Effector CD4-positive, alpha-beta T cell (primary cell): ENCODE results near the gene NANS.
"Not testable (repeated sequence)": the region's sequence is repeated elsewhere in the genome, so short reads cannot be mapped to it uniquely, and the experiment has no call there.

Source experiments
- DNase-seq: peaks from one replicate; pipeline ENCODE4 v3.0.0-alpha.2; 2020
- total RNA-seq: gene quantifications from one replicate; lab custom pipeline; 2026; lab: John Stamatoyannopoulos, UW

Gene NANS, protein sequence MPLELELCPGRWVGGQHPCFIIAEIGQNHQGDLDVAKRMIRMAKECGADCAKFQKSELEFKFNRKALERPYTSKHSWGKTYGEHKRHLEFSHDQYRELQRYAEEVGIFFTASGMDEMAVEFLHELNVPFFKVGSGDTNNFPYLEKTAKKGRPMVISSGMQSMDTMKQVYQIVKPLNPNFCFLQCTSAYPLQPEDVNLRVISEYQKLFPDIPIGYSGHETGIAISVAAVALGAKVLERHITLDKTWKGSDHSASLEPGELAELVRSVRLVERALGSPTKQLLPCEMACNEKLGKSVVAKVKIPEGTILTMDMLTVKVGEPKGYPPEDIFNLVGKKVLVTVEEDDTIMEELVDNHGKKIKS
- total RNA-seq, result 66.2 reads per million, percentile 74 among the genes with 10 or more reads in this experiment

DNA sequence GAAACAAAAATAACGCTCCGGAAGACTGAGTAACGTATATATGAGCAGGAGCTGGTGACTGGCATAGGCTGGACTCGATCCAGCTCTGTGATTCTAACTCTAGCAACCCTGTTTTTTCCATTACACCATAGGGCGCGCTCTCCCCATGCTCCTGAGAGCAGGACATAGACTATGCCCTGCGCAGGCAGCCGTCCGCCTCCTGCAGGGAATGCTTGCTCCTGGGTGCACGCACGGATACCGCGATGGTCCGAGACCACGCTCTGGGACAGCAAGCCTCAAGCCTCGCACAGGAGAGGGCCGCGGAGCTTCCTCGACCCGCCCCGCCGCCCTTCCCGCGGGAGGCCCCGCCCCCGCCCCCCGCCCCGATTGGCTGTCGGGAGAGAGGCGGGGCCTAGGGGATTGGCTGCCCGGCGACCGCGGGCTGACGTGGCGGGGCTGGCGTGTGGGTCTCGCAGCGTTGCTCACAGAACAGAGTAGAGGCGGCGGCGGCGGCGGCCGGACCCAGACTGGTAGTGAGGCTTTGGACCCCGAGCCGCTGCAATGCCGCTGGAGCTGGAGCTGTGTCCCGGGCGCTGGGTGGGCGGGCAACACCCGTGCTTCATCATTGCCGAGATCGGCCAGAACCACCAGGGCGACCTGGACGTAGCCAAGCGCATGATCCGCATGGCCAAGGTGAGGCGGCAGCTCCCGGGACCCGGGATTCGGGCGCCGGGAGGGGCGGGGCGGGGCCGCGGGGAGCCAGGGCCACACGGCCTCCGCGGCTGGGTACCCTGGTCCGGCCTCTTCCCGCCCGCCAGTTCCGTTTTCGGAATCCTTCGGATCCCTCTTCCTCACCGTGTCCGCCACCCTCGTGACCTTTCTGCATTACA lies at the start of gene NANS:
Gene NANS, plus strand, starts transcription at position 464 of the 869 bp plus-strand sequence. Its CDS starts 77 bp downstream, at position 541.
- DNase-seq, result peak; percentile 88

DNA sequence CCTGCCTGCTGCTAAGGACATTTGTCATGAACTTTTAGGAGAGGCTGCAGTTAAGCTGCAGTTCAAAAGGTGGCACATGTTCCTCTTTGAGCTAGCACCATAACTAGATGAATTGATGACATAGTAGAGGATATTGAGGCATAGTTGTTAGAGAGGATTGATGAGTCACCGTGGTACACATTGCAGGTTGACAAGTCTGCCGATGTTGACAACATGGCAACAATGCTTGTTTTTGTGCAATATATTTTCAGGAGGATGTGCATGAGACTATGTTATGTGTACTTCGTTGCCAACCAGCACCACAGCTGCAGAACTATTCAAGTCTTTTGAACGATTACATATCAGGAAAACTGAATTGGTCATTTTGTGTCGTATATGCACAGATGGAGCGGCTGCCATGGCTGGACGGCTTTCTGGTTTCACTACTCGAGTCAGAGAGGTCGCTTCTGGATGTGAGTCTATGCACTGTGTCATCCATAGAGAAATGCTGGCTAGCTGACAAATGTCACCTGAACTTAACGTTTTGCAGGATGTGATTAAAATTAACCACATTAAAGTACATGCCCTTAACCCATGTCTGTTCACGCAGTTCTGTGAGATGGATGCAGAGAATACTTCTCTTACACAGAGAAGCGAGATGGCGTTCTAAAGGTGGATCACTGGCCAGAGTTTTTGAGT lies 49.1 kb upstream of the NANS start:
- DNase-seq, result no peak

GRCh38 chr9:98008764-98009163 lies 47.8 kb upstream of the NANS start:
- no peak for DNase-seq

DNA sequence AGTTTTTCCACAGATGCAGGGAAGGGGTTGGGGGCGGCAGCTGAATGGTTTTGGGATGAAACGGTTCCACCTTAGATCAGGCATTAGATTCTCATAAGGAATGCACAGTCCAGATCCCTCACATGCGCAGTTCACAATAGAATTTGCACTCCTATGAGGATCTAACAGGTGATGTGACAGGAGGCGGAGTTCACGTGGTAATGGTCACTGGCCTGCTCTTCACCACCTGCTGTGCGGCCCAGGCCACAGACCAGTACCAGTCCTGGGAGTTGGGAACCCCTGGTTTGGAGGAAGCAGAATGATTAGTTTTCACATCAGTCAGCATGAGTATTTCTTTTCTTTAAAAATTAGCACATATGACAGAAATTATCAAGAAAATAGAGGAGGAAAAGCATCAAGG lies 47.1 kb upstream of the NANS start:
- DNase-seq, result no peak

- no peak for DNase-seq
These were observed 46.6 kb upstream of the NANS start for GRCh38 chr9:98009936-98010335.

DNA sequence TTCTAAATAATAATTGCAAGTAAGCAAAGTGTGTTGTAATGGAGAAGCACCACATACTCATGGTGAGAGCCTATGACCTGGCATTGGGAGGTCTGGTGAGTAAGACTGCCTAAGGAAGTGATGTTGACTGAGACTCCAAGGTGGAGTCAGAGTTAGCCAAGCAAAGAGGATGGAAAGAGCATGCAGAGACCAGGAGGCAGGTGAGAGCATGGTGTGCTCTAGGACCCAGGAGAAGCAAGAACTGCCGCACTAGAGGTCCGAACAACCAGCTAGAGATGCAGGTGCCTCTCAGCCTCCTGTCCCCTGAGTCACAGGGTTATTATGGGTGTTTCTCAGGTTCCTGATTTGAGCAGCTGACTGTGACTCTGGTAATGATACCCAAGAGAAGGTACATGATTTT lies 46.1 kb upstream of the NANS start:
- no peak for DNase-seq

- DNase-seq, result no peak
These were observed 45.4 kb upstream of the NANS start for GRCh38 chr9:98011122-98011521.

- DNase-seq, result no peak
These were observed 40.3 kb upstream of the NANS start for GRCh38 chr9:98016137-98016680.

GRCh38 chr9:98017306-98017705 lies 39.2 kb upstream of the NANS start:
- no peak for DNase-seq

DNA sequence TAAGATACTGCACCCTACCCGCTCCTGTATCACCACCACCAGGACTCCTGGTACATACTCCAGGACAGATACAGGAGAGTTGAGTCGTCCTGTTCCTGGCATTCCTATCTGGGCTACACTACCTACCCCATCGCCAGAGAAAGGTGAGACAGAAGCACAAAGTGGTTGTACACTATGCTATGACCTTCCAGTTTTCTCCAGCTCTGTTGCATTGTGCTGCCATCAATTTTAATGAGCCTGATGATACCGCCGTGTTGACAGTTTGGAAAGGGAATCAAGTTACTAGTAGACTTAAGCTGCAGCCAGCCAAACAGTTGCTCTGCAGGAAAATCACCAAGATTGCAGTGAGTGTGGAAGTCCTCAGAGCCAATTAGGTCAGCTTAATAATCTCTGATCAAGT lies 38.2 kb upstream of the NANS start:
- no peak for DNase-seq

GRCh38 chr9:98019098-98019497 lies 37.4 kb upstream of the NANS start:
- no peak for DNase-seq

DNA sequence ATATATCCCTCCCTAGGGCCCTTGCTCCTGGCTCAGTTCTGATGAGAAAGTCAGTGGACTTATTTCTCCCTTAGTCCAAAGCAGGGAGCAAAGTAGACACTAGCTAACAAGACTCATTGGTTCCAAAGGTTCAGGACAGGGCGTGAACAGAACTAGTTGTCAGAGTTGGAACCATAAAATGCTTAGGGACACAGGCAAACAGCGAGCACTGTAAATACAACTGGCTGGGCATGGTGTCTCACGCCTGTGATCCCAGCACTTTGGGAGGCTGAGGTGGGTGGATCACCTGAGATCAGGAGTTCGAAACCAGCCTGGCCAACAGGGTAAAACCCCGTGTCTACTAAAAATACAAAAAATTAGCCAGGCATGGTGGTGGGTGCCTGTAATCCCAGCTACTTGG lies 36.7 kb upstream of the NANS start:
- DNase-seq, result not testable (repeated sequence)

- DNase-seq, result no peak
These were observed 35.9 kb upstream of the NANS start for GRCh38 chr9:98020476-98021145.

GRCh38 chr9:98021306-98022040 lies 35.1 kb upstream of the NANS start:
- no peak for DNase-seq

- DNase-seq, result no peak
These were observed 34.1 kb upstream of the NANS start for GRCh38 chr9:98022447-98022846.

GRCh38 chr9:98024702-98025101 lies 31.8 kb upstream of the NANS start:
- no peak for DNase-seq

- no peak for DNase-seq
These were observed 25.4 kb upstream of the NANS start for GRCh38 chr9:98031169-98031568.

GRCh38 chr9:98031935-98032334 lies 24.6 kb upstream of the NANS start:
- no peak for DNase-seq

- DNase-seq, result peak; percentile 94
These were observed 21.7 kb upstream of the NANS start for GRCh38 chr9:98034593-98035546.

- no peak for DNase-seq
These were observed 19.2 kb upstream of the NANS start for GRCh38 chr9:98037357-98037756.
